Gastrocnemius medialis (tissue), 4 donors: ENCODE results near the gene EMC1. TPM values are rescaled to one million over a fixed set of nuclear protein-coding genes. Genes with fewer than 3 reads are reported as not detected.

Experiments
- ATAC-seq, 2 donors: fragments of 150-250 bp; one replicate each; pipeline ENCODE4 v1.9.1; 2016
- DNase-seq, 2 donors: peaks; one replicate each; pipeline ENCODE4 v3.0.0-alpha.2; 2019
- H3K27ac ChIP-seq, 4 donors: fragments of 200-600 bp; sonication (generic); 1 replicate in 1 of 4; 2 replicates in 3 of 4; pipeline ENCODE4 v1.5.1; 2016 to 2018; ENCODE audit warnings: mild to moderate bottlenecking in 2 of 4, moderate library complexity in 1 of 4
- H3K27me3 ChIP-seq, 3 donors: fragments of 200-600 bp; sonication (generic) in 2 of 3; 1 replicate in 1 of 3; 2 replicates in 2 of 3; pipeline versions ENCODE4 v1.5.1 to v1.6.0; 2016 to 2019; ENCODE audit warnings: mild to moderate bottlenecking in 1 of 3, moderate library complexity in 1 of 3
- H3K36me3 ChIP-seq, 2 donors: fragments of 200-600 bp; sonication (generic) in 1 of 2; one replicate each; pipeline ENCODE4 v1.5.1; 2017 to 2018
- H3K4me1 ChIP-seq, 2 donors: fragments of 200-600 bp; sonication (generic) in 1 of 2; one replicate each; pipeline ENCODE4 v1.5.1; 2016 to 2017; ENCODE audit warnings: mild to moderate bottlenecking in 2 of 2
- H3K4me3 ChIP-seq, 4 donors: fragments of 200-600 bp; sonication (generic) in 3 of 4; 1 replicate in 1 of 4; 2 replicates in 3 of 4; pipeline ENCODE4 v1.5.1; 2016 to 2019; ENCODE audit warnings: mild to moderate bottlenecking in 2 of 4
- H3K9me3 ChIP-seq, 3 donors: fragments of 200-600 bp; sonication (generic) in 2 of 3; 1 replicate in 1 of 3; 2 replicates in 2 of 3; pipeline ENCODE4 v1.5.1; 2016 to 2019
- POLR2A ChIP-seq, 2 donors: fragments of 450-650 bp; IDR thresholded peaks; one replicate each; pipeline ENCODE4 v1.6.1; 2017; ENCODE audit warnings: antibody characterized with exemption in 2 of 2, mild to moderate bottlenecking in 2 of 2, moderate library complexity in 2 of 2
- in situ Hi-C, 4 donors: fragments of 200-750 bp; cut with MboI; loops; one replicate each; pipeline versions ENCODE4 v1.15.0 to v1.8.0; 2017; ENCODE audit warnings: low sequenced_read_pairs in 4 of 4
- intact Hi-C: fragments of 100-400 bp; cut with DNase I; formaldehyde crosslinking; loops from one replicate; pipeline ENCODE4 v1.15.1; 2023; ENCODE audit warnings: low total_unique reads
- total RNA-seq, 4 donors: library from RNA; depleted of rRNA; stranded (reverse); fragments of >200 nt; gene quantifications; one replicate each; pipeline versions ENCODE4 v1.1.0 to v1.2.3, GENCODE V29; 2016
- TF ChIP-seq, protein P1 (sequence below), 5 experiments: fragments of 450-650 bp in 3 of 5; fragments of 200-600 bp in 2 of 5; sonication (generic) in 2 of 5; IDR thresholded peaks in 4 of 5; conservative IDR thresholded peaks in 1 of 5; 1 replicate in 4 of 5; 2 replicates in 1 of 5; pipeline ENCODE4 v1.5.1; 2016 to 2019; ENCODE audit warnings: antibody characterized with exemption in 5 of 5, mild to moderate bottlenecking in 3 of 5, moderate library complexity in 3 of 5

Gene EMC1
- total RNA-seq, 4 donors from 2014 or later, result 24.7 to 49.7 (median 43.0) TPM

DNA sequence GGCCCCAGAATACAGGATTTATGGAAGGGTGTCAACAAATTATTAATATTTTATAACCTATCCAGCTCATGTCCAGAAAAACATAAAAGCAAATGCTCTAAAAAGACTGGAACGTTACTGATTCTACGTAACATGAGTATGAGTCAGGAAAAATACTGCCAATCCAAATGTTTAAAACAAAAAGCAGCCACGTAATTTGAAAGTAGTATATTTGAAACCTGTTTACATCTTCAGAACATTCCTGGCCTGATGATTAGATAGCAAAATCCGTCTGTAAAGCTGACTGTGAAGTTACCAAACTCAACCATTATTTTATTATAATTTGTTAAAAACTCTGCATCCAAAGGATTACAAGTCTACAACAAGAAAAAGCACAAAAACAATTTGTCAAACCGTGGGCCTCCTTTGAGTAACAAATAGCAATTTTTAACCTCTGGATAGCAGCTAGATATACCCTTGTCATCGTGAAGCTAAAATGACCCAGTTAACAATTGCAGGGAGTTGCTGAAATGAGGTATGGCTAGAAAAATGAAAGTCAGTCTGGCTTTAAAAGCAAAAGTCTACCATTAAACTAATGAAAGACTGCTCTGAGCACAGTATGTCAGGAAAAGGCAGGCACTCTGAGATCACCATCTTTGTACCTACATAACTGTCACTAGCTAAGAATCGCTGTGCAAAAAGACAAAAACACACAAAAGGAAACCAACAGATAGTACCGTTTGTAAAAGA, 42.5 kb downstream of the EMC1 start:
- Histone ChIP-seq H3K9me3 (no peaks in the 10 kb centered on the region), H3K4me3 (peak overlapping the region; percentile 84 to 92 (median 88)), H3K27me3 (no peaks in the 10 kb centered on the region), H3K36me3 (no peaks in the 10 kb centered on the region), H3K4me1 (peaks cover 74 to 83% of the 10 kb centered on the region in 2 donors), H3K27ac (peak overlapping the region; percentile 93 to 97 (median 95))
- in situ Hi-C loops, result no loop called here
- ATAC-seq (no peak), DNase-seq (no peak)
- intact Hi-C loops, result loop anchor here (10.0 kb wide), 1 partner anchor 226 kb away; no protein-coding TSS in a partner anchor
- TF ChIP-seq POLR2A (IDR thresholded peaks at IDR 0.05), result no peak
- TF ChIP-seq, protein P1, sequence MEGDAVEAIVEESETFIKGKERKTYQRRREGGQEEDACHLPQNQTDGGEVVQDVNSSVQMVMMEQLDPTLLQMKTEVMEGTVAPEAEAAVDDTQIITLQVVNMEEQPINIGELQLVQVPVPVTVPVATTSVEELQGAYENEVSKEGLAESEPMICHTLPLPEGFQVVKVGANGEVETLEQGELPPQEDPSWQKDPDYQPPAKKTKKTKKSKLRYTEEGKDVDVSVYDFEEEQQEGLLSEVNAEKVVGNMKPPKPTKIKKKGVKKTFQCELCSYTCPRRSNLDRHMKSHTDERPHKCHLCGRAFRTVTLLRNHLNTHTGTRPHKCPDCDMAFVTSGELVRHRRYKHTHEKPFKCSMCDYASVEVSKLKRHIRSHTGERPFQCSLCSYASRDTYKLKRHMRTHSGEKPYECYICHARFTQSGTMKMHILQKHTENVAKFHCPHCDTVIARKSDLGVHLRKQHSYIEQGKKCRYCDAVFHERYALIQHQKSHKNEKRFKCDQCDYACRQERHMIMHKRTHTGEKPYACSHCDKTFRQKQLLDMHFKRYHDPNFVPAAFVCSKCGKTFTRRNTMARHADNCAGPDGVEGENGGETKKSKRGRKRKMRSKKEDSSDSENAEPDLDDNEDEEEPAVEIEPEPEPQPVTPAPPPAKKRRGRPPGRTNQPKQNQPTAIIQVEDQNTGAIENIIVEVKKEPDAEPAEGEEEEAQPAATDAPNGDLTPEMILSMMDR (IDR thresholded peaks at IDR 0.05 in 4 of 5, conservative IDR thresholded peaks at IDR 0.05 in 1 of 5), result no peak

DNA sequence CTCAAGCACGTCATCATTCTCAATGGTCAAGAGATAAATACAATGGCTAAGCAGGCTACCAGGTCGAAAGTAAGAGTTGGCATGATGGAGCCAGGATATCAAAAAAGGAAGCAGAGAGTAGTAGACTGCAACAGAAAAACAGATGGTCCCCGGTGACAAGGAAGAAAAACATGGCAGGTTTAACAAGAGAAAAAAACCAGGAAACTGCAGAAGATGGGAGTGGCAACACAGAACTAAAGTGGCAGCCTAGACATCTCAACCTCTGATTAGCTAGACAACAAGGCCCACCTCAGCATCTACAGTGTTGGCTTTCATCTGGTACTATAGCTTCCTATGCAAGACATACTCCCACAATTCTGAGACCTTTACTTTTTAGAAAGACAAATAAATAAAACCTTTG, 44.4 kb downstream of the EMC1 start:
- TF ChIP-seq, protein P1 (IDR thresholded peaks at IDR 0.05 in 4 of 5, conservative IDR thresholded peaks at IDR 0.05 in 1 of 5), result no peak
- TF ChIP-seq POLR2A (IDR thresholded peaks at IDR 0.05), result no peak
- intact Hi-C loops (loop anchor here (10.0 kb wide), 1 partner anchor 228 kb away; no protein-coding TSS in a partner anchor), in situ Hi-C loops (no loop called here)
- H3K27ac ChIP-seq, result peak overlapping the region; percentile 93 to 97 (median 95)
- no peaks in the 10 kb centered on the region for H3K27me3 ChIP-seq
- DNase-seq (no peak), ATAC-seq (no peak)
- no peaks in the 10 kb centered on the region for H3K9me3 ChIP-seq
- no peaks in the 10 kb centered on the region for H3K36me3 ChIP-seq
- peaks cover 76 to 82% of the 10 kb centered on the region in 2 donors for H3K4me1 ChIP-seq
- no peak overlapping the region for H3K4me3 ChIP-seq

DNA sequence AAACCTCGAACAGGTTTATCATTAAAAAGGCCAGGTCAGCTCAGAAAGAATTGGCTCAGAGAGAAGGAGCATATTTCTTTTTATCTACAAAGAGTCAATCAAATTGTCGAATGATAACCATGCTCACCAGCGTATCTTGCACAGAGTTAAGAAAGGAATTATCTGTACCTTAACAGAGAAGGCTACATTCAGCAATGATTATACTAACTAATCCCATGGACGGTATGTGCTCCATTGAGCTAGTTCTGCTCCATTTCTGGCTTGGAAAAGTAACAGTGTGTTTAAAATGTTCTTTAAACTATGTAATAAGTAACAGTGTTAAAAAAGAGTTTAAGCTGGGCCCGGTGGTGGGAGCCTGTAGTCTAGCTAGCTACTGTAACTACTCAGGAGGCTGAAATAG, 45.5 kb downstream of the EMC1 start:
- Histone ChIP-seq H3K9me3 (no peaks in the 10 kb centered on the region), H3K4me3 (no peak overlapping the region), H3K27me3 (no peaks in the 10 kb centered on the region), H3K4me1 (peaks cover 65 to 71% of the 10 kb centered on the region in 2 donors), H3K36me3 (no peaks in the 10 kb centered on the region), H3K27ac (peak overlapping the region in 1 of 4 donors; percentile 96)
- TF ChIP-seq POLR2A (IDR thresholded peaks at IDR 0.05), result no peak
- TF ChIP-seq, protein P1 (IDR thresholded peaks at IDR 0.05 in 4 of 5, conservative IDR thresholded peaks at IDR 0.05 in 1 of 5), result no peak
- intact Hi-C loops, result loop anchor here (10.0 kb wide), 1 partner anchor 229 kb away; no protein-coding TSS in a partner anchor
- in situ Hi-C loops, result no loop called here
- ATAC-seq (no peak), DNase-seq (no peak)

GRCh38 chr1:19205403-19205802, 45.9 kb downstream of the EMC1 start:
- intact Hi-C loops (loop anchor here (10.0 kb wide), 1 partner anchor 229 kb away; no protein-coding TSS in a partner anchor), in situ Hi-C loops (no loop called here)
- ATAC-seq (no peak), DNase-seq (no peak)
- H3K4me1 ChIP-seq, result peaks cover 64 to 70% of the 10 kb centered on the region in 2 donors
- no peaks in the 10 kb centered on the region for H3K27me3 ChIP-seq
- peaks cover 0 to under 1% of the 10 kb centered on the region in 2 donors for H3K36me3 ChIP-seq
- no peak overlapping the region for H3K4me3 ChIP-seq
- TF ChIP-seq POLR2A (IDR thresholded peaks at IDR 0.05), result no peak
- TF ChIP-seq, protein P1 (IDR thresholded peaks at IDR 0.05 in 4 of 5, conservative IDR thresholded peaks at IDR 0.05 in 1 of 5), result no peak
- H3K27ac ChIP-seq, result peak overlapping the region in 1 of 4 donors; percentile 81
- H3K9me3 ChIP-seq, result no peaks in the 10 kb centered on the region
